Measurements from ENCODE around the gene SUV39H2. TPM values are rescaled to one million over a fixed set of nuclear protein-coding genes. Genes with fewer than 3 reads are reported as not detected.

SUV39H2 gene
- total and polyA plus RNA-seq, 10 of the 15 experiments (the other 5 are each of a cell fraction or from before 2014, with no cell fraction given): 24.3 to 41.1 (median 30.0) TPM

- H2AFZ ChIP-seq (ENCODE audit: control insufficient read depth, low read depth, low read length): peak within 1 kb of the TSS; percentile 98
- peak within 1 kb of the TSS; percentile 93 for H3K4me2 ChIP-seq (ENCODE audit: control insufficient read depth, insufficient read depth)
- H3K36me3 ChIP-seq (ENCODE audit: control insufficient read depth in 2 of 2, insufficient read depth in 2 of 2, low read length in 1 of 2): peaks cover 0 to 14% of the 10 kb centered on the region in 2 experiments; a peak in 3 of 4 replicates
- SMC1A ChIA-PET (ENCODE audit: uncharacterized antibody, unreplicated experiment): interaction anchor here (0.7 to 3.7 kb wide), 34 partner anchors 11 to 339 kb away, joined by 3 to 33 read pairs (median 4); partner anchors contain the start of genes DCLRE1C, MEIG1 and SUV39H2
- intact Hi-C loops (cut with micrococcal nuclease; ENCODE audit: unreplicated experiment) (loop anchor here (5.0 kb wide), 4 partner anchors 39 to 341 kb away; partner anchors contain the start of genes DCLRE1C and SUV39H2), in situ Hi-C loops (cut with MboI) (no loop called here)
- H3K79me2 ChIP-seq (ENCODE audit: control insufficient read depth, insufficient read depth, low read length): peaks cover 29% of the 10 kb centered on the region
- 1% methylated on average over 72 of the region's 72 CpGs for WGBS (ENCODE audit: insufficient coverage, insufficient replicate concordance, low lambda C conversion rate, missing lambda C conversion rate)
- peak within 1 kb of the TSS; percentile 96 for H3K27ac ChIP-seq (ENCODE audit: control insufficient read depth, insufficient read depth)
- H3K27me3 ChIP-seq (replicated peaks in 1 of 2; ENCODE audit: control insufficient read depth in 2 of 2, insufficient read depth in 2 of 2, low read length in 1 of 2): no peaks in the 10 kb centered on the region
- no TSS peak for BruUV-seq (replicated peaks)
- CTCF ChIA-PET: interaction anchor here (0.7 to 3.9 kb wide), 22 partner anchors 11 to 338 kb away, joined by 3 to 44 read pairs (median 6); partner anchors contain the start of gene SUV39H2
- H3K9me3 ChIP-seq (replicated peaks; ENCODE audit: control insufficient read depth, insufficient read depth, low read length): no peaks in the 10 kb centered on the region
- peak within 1 kb of the TSS; percentile 92 for H3K4me3 ChIP-seq
- RAD21 ChIA-PET (ENCODE audit: unreplicated experiment): interaction anchor here (0.6 to 2.6 kb wide), 40 partner anchors 10 to 638 kb away, joined by 3 to 24 read pairs (median 4); partner anchors contain the start of genes DCLRE1C, MEIG1 and SUV39H2
- peaks cover 7% of the 10 kb centered on the region; the same call in 1 of the 2 replicates for H3K4me1 ChIP-seq (ENCODE audit: control insufficient read depth, insufficient read depth, low read length)
- H4K20me1 ChIP-seq (ENCODE audit: control insufficient read depth, insufficient read depth): no peaks in the 10 kb centered on the region
- peak; percentile 99 for FAIRE-seq
- POLR2A ChIA-PET: interaction anchor here (0.5 to 3.4 kb wide), 20 partner anchors 11 to 300 kb away, joined by 3 to 18 read pairs (median 4); partner anchors contain the start of genes DCLRE1C, MEIG1 and SUV39H2
- peak within 1 kb of the TSS; percentile 99 for H3K9ac ChIP-seq (ENCODE audit: control insufficient read depth, insufficient read depth, low read length)
- peak; percentile 98 for DNase-seq (ENCODE audit: low read depth, low spot score)
- ATAC-seq: peak; percentile 98
- no peak for TF ChIP-seq SMAD1 (IDR thresholded peaks at IDR 0.05; ENCODE audit: low read depth, partially characterized antibody)
- TF ChIP-seq ASH2L (IDR thresholded peaks at IDR 0.05; ENCODE audit: borderline replicate concordance, low read depth): no peak; the same call in 1 of the 2 replicates
- TF ChIP-seq E2F4 (IDR thresholded peaks at IDR 0.05; ENCODE audit: low read depth, low read length): peak; percentile 83
- TF ChIP-seq HDAC6 (IDR thresholded peaks at IDR 0.05; ENCODE audit: unreplicated experiment): no peak
- TF ChIP-seq E4F1 (IDR thresholded peaks at IDR 0.05; ENCODE audit: borderline replicate concordance, partially characterized antibody): no peak
- peak; percentile 26; the same call in 1 of the 2 replicates for TF ChIP-seq PAX5 (IDR thresholded peaks at IDR 0.05; ENCODE audit: borderline replicate concordance, low read depth, low read length)
- no peak for TF ChIP-seq USF2 (IDR thresholded peaks at IDR 0.05; ENCODE audit: borderline replicate concordance, low read depth, low read length)
- 0 out of 2 replicates have a peak, but pooled peaks have one; percentile 14 for TF ChIP-seq ZSCAN29 (IDR thresholded peaks at IDR 0.05)
- TF ChIP-seq ZNF274 (IDR thresholded peaks at IDR 0.05; ENCODE audit: insufficient read depth, insufficient read length): no peak
- no peak for TF ChIP-seq E2F8 (IDR thresholded peaks at IDR 0.05; ENCODE audit: low read depth, partially characterized antibody)
- TF ChIP-seq HDAC2 (IDR thresholded peaks at IDR 0.05): no peak
- peak; percentile 46; the same call in 1 of the 2 replicates for TF ChIP-seq RB1 (IDR thresholded peaks at IDR 0.05; ENCODE audit: borderline replicate concordance)
- peak; percentile 12 for TF ChIP-seq FOS (IDR thresholded peaks at IDR 0.05; ENCODE audit: borderline replicate concordance, extremely low read depth, insufficient read length)
- 0 out of 2 replicates have a peak, but pooled peaks have one; percentile 47 for TF ChIP-seq ESRRA (IDR thresholded peaks at IDR 0.05; ENCODE audit: low read length)
Measured at GRCh38 chr10:14837757-14838581, 40.7 kb upstream of the SUV39H2 start, which contains the start of the genes CDNF, HSPA14 and MSANTD7. TSS of gene CDNF (minus strand) at chr10:14838037. CDS start at chr10:14837946, 91 bp downstream. TSS of gene HSPA14 (plus strand) at chr10:14838306. CDS start at chr10:14838403, 97 bp downstream. TSS of gene MSANTD7 (plus strand) at chr10:14838306. CDS start at chr10:14842285, 3,979 bp downstream.

Measured in GM12878 (cell line).